ENCODE results near the gene PRKD1.

PRKD1 gene

DNA sequence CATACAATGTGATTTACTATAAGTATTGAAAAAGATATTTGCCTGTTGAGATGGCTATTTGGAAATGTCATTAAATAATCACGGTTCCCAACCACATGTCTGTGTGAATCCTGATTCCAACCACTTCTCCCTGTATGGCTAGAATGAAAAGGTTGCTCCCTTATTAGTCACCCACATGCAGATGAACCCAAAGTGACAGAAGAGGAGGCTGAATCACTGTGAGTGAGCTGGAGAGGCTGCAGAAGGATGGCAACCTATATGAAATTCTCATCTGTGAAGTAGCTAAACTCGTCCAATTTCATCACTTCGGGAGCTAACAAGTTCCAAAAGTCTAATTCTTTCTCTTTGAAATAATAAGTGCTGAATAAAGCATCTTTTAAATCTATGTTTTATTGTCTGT is 300.5 kb downstream of the PRKD1 start:
- Histone ChIP-seq H3K9me2 (ENCODE audit: low read depth, low read length) (no peaks in the 10 kb centered on the region), H3K27me3 (ENCODE audit: insufficient read depth, low read length) (no peaks in the 10 kb centered on the region), H3K9me3 (ENCODE audit: low read length) (no peaks in the 10 kb centered on the region), H2AFZ (ENCODE audit: low read length) (no peak overlapping the region), H3K36me3 (ENCODE audit: insufficient read depth, low read length) (no peaks in the 10 kb centered on the region), H3K79me2 (ENCODE audit: insufficient read depth, low read length) (no peaks in the 10 kb centered on the region), H3K27ac (ENCODE audit: low read depth, low read length, poor library complexity, severe bottlenecking) (no peak overlapping the region), H3K4me1 (ENCODE audit: insufficient read depth, low read length, severe bottlenecking) (no peaks in the 10 kb centered on the region), H3F3A (ENCODE audit: insufficient read depth, low read length) (no peaks in the 10 kb centered on the region), H3K4me3 (ENCODE audit: low read depth, low read length, poor library complexity, severe bottlenecking) (no peak overlapping the region), H3K4me2 (ENCODE audit: low read length) (no peak overlapping the region), H4K20me1 (ENCODE audit: insufficient read depth, low read length) (no peaks in the 10 kb centered on the region), H3K9ac (ENCODE audit: low read length) (no peak overlapping the region)
- TF ChIP-seq EZH2 (IDR thresholded peaks at IDR 0.05; ENCODE audit: borderline replicate concordance, low read length): no peak
- TF ChIP-seq, protein P1, sequence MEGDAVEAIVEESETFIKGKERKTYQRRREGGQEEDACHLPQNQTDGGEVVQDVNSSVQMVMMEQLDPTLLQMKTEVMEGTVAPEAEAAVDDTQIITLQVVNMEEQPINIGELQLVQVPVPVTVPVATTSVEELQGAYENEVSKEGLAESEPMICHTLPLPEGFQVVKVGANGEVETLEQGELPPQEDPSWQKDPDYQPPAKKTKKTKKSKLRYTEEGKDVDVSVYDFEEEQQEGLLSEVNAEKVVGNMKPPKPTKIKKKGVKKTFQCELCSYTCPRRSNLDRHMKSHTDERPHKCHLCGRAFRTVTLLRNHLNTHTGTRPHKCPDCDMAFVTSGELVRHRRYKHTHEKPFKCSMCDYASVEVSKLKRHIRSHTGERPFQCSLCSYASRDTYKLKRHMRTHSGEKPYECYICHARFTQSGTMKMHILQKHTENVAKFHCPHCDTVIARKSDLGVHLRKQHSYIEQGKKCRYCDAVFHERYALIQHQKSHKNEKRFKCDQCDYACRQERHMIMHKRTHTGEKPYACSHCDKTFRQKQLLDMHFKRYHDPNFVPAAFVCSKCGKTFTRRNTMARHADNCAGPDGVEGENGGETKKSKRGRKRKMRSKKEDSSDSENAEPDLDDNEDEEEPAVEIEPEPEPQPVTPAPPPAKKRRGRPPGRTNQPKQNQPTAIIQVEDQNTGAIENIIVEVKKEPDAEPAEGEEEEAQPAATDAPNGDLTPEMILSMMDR (IDR thresholded peaks at IDR 0.05; ENCODE audit: low read length): no peak

DNA sequence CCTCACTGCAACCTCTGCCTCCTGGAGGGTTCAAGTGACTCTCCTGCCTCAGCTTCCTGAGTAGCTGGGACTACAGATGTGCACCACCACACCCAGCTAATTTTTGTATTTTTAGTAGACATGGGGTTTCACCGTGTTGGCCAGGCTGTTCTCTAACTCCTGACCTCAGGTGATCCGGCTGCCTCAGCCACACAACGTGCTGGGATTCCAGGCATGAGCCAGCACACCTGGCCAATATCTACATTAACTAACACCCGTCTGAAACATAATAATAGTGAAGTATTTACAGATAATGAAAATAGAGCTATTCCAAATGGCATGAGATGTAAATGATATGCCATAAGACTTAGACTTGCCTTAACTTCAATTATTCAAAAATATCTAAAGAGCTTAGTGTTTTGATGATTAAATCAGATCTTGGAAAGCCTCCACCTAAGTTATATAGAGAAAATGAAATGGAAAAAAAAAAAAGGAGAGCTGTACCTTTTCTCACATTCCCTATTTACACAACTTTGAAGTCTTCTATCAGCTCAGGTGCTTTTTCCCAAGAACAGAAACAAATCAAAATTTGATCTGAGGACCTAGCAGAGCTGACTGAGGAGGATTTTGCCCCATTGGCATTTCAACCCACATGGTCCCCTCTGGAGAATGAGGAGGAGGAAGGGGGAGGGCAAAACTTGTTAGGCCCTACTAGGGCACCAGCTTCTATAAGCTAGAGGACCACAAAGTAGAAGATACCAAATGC is 309.2 kb downstream of the PRKD1 start:
- Histone ChIP-seq H2AFZ (ENCODE audit: low read length) (no peak overlapping the region), H3K9me3 (ENCODE audit: low read length) (no peaks in the 10 kb centered on the region), H3K4me3 (ENCODE audit: low read depth, low read length, poor library complexity, severe bottlenecking) (no peak overlapping the region), H3K36me3 (ENCODE audit: insufficient read depth, low read length) (no peaks in the 10 kb centered on the region), H3K4me2 (ENCODE audit: low read length) (no peak overlapping the region), H3K4me1 (ENCODE audit: insufficient read depth, low read length, severe bottlenecking) (no peaks in the 10 kb centered on the region), H4K20me1 (ENCODE audit: insufficient read depth, low read length) (no peaks in the 10 kb centered on the region), H3K27ac (ENCODE audit: low read depth, low read length, poor library complexity, severe bottlenecking) (no peak overlapping the region), H3F3A (ENCODE audit: insufficient read depth, low read length) (no peaks in the 10 kb centered on the region), H3K9ac (ENCODE audit: low read length) (no peak overlapping the region), H3K79me2 (ENCODE audit: insufficient read depth, low read length) (no peaks in the 10 kb centered on the region), H3K9me2 (ENCODE audit: low read depth, low read length) (no peaks in the 10 kb centered on the region), H3K27me3 (ENCODE audit: insufficient read depth, low read length) (no peaks in the 10 kb centered on the region)
- TF ChIP-seq, protein P1 (IDR thresholded peaks at IDR 0.05; ENCODE audit: low read length): no peak
- TF ChIP-seq EZH2 (IDR thresholded peaks at IDR 0.05; ENCODE audit: borderline replicate concordance, low read length): no peak

DNA sequence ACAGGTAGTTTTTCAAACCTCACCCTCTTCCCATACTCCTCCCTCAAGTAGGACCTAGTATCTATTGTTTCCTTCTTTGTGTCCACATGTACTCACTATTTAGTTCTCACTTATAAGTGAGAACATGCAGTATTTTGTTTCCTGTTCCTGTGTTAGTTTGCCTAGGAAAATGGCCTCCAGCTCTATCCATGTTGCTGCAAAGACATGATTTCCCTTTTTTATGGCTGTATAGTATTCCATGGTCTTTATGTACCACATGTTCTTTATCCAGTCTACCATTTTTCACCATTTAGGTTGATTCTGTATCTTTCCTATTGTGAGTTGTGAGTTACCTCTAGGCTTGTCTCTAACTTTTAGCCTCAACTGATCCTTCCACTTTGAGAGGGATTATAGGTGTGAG is 310.7 kb downstream of the PRKD1 start:
- no peaks in the 10 kb centered on the region for H3K9me3 ChIP-seq (ENCODE audit: low read length)
- H2AFZ ChIP-seq (ENCODE audit: low read length): no peak overlapping the region
- H3K4me1 ChIP-seq (ENCODE audit: insufficient read depth, low read length, severe bottlenecking): no peaks in the 10 kb centered on the region
- no peaks in the 10 kb centered on the region for H3F3A ChIP-seq (ENCODE audit: insufficient read depth, low read length)
- no peaks in the 10 kb centered on the region for H4K20me1 ChIP-seq (ENCODE audit: insufficient read depth, low read length)
- H3K27ac ChIP-seq (ENCODE audit: low read depth, low read length, poor library complexity, severe bottlenecking): no peak overlapping the region
- H3K4me2 ChIP-seq (ENCODE audit: low read length): no peak overlapping the region
- H3K27me3 ChIP-seq (ENCODE audit: insufficient read depth, low read length): no peaks in the 10 kb centered on the region
- no peaks in the 10 kb centered on the region for H3K9me2 ChIP-seq (ENCODE audit: low read depth, low read length)
- TF ChIP-seq, protein P1 (IDR thresholded peaks at IDR 0.05; ENCODE audit: low read length): no peak
- no peak for TF ChIP-seq EZH2 (IDR thresholded peaks at IDR 0.05; ENCODE audit: borderline replicate concordance, low read length)
- H3K79me2 ChIP-seq (ENCODE audit: insufficient read depth, low read length): no peaks in the 10 kb centered on the region
- no peak overlapping the region for H3K4me3 ChIP-seq (ENCODE audit: low read depth, low read length, poor library complexity, severe bottlenecking)
- H3K9ac ChIP-seq (ENCODE audit: low read length): no peak overlapping the region
- no peaks in the 10 kb centered on the region for H3K36me3 ChIP-seq (ENCODE audit: insufficient read depth, low read length)
